ENCODE data around the gene MUC15. TPM values are rescaled to one million over a fixed set of nuclear protein-coding genes. Genes with fewer than 3 reads are reported as not detected.

Gene MUC15
- total RNA-seq, 1 donor from 2014 or later: not detected

DNA sequence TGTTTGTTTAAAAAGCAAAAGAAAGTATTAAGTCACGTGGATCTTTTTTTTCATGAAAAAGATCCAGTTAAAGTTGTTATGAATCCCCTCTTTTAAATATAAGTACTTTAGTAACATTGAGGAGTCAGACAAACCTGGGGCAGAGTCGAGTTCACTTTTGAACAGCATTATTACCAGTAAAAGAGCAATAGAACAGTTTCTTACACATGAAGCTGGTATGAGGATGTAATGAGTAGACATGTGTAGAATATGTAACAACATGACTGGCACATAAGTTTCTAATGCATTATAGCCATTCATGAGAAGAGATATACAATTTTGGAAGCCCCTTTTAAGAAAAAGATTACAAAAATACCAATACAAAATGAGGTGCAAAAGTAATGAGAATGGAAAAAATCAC, 7.6 kb upstream of the MUC15 start:
- H3K27ac Mint-ChIP-seq (ENCODE audit: unreplicated experiment): no peak overlapping the region
- no peak for DNase-seq (ENCODE audit: low spot score)
- H3K9me3 Mint-ChIP-seq (ENCODE audit: low read depth): no peaks in the 10 kb centered on the region
- H3K27me3 Mint-ChIP-seq (ENCODE audit: low read depth): no peaks in the 10 kb centered on the region
- no peak overlapping the region for H3K4me3 Mint-ChIP-seq (ENCODE audit: unreplicated experiment)
- H3K36me3 Mint-ChIP-seq (ENCODE audit: low read depth): no peaks in the 10 kb centered on the region
- H3K4me1 Mint-ChIP-seq (ENCODE audit: low read depth): peaks cover 6% of the 10 kb centered on the region
- TF ChIP-seq, protein P1, sequence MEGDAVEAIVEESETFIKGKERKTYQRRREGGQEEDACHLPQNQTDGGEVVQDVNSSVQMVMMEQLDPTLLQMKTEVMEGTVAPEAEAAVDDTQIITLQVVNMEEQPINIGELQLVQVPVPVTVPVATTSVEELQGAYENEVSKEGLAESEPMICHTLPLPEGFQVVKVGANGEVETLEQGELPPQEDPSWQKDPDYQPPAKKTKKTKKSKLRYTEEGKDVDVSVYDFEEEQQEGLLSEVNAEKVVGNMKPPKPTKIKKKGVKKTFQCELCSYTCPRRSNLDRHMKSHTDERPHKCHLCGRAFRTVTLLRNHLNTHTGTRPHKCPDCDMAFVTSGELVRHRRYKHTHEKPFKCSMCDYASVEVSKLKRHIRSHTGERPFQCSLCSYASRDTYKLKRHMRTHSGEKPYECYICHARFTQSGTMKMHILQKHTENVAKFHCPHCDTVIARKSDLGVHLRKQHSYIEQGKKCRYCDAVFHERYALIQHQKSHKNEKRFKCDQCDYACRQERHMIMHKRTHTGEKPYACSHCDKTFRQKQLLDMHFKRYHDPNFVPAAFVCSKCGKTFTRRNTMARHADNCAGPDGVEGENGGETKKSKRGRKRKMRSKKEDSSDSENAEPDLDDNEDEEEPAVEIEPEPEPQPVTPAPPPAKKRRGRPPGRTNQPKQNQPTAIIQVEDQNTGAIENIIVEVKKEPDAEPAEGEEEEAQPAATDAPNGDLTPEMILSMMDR (IDR thresholded peaks at IDR 0.05): no peak

- Mint-ChIP-seq H3K9me3 (ENCODE audit: low read depth) (no peaks in the 10 kb centered on the region), H3K4me3 (ENCODE audit: unreplicated experiment) (no peak overlapping the region), H3K36me3 (ENCODE audit: low read depth) (no peaks in the 10 kb centered on the region), H3K27me3 (ENCODE audit: low read depth) (no peaks in the 10 kb centered on the region), H3K27ac (ENCODE audit: unreplicated experiment) (no peak overlapping the region), H3K4me1 (ENCODE audit: low read depth) (peaks cover 6% of the 10 kb centered on the region)
- TF ChIP-seq, protein P1 (IDR thresholded peaks at IDR 0.05): no peak
- no peak for DNase-seq (ENCODE audit: low spot score)
Measured at GRCh38 chr11:26578998-26579661, 7.1 kb upstream of the MUC15 start.

GRCh38 chr11:26575946-26576345, 3.9 kb upstream of the MUC15 start:
- H3K27me3 Mint-ChIP-seq (ENCODE audit: low read depth): no peaks in the 10 kb centered on the region
- peaks cover 6% of the 10 kb centered on the region for H3K4me1 Mint-ChIP-seq (ENCODE audit: low read depth)
- no peak overlapping the region for H3K27ac Mint-ChIP-seq (ENCODE audit: unreplicated experiment)
- no peak for DNase-seq (ENCODE audit: low spot score)
- H3K9me3 Mint-ChIP-seq (ENCODE audit: low read depth): no peaks in the 10 kb centered on the region
- no peak overlapping the region for H3K4me3 Mint-ChIP-seq (ENCODE audit: unreplicated experiment)
- no peaks in the 10 kb centered on the region for H3K36me3 Mint-ChIP-seq (ENCODE audit: low read depth)
- TF ChIP-seq, protein P1 (IDR thresholded peaks at IDR 0.05): no peak

GRCh38 chr11:26573896-26574295, 1.8 kb upstream of the MUC15 start:
- no peaks in the 10 kb centered on the region for H3K9me3 Mint-ChIP-seq (ENCODE audit: low read depth)
- H3K4me3 Mint-ChIP-seq (ENCODE audit: unreplicated experiment): no peak overlapping the region
- peaks cover 4% of the 10 kb centered on the region for H3K27me3 Mint-ChIP-seq (ENCODE audit: low read depth)
- H3K4me1 Mint-ChIP-seq (ENCODE audit: low read depth): peaks cover 3% of the 10 kb centered on the region
- H3K27ac Mint-ChIP-seq (ENCODE audit: unreplicated experiment): no peak overlapping the region
- no peaks in the 10 kb centered on the region for H3K36me3 Mint-ChIP-seq (ENCODE audit: low read depth)
- DNase-seq (ENCODE audit: low spot score): no peak
- TF ChIP-seq, protein P1 (IDR thresholded peaks at IDR 0.05): no peak

DNA sequence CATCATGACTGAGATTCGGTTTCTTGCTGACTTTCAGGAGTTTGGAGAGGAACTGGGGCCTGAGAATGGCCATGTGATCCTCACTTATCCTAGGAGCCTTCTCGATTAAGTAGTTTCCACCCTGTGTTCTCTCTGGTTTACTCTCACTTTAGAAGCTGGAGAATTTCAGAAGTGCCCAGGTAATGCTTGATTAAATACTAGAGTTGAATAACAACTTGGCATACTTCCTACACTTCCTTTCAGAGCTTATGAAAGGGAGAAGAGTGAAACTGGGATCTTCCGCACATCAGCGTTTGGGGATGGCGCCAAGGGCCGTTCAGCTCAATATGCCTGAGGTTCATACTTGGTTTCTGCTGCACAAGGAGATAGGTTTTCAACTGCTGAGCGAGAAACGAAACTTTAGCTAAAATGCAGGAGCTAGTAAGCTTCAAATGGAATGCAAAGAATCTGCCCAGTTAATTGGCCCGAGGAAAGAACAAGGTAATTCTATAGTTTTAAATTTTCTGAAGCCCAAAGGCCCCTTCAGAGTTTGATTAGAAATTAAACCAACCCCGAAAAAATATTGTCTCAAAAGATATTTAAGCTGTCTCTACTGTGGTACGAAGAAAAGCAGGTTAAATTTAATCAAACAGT, 823 bp upstream of the MUC15 start:
- Mint-ChIP-seq H3K9me3 (ENCODE audit: low read depth) (no peaks in the 10 kb centered on the region), H3K27ac (ENCODE audit: unreplicated experiment) (no peak overlapping the region), H3K36me3 (ENCODE audit: low read depth) (no peaks in the 10 kb centered on the region), H3K4me3 (ENCODE audit: unreplicated experiment) (no peak overlapping the region), H3K4me1 (ENCODE audit: low read depth) (peaks cover 3% of the 10 kb centered on the region), H3K27me3 (ENCODE audit: low read depth) (peaks cover 4% of the 10 kb centered on the region)
- no peak for DNase-seq (ENCODE audit: low spot score)
- TF ChIP-seq, protein P1 (IDR thresholded peaks at IDR 0.05): no peak
